Endothelial cell (in vitro differentiated cells): ENCODE measurements around the gene TPM2. TPM values are rescaled to one million over a fixed set of nuclear protein-coding genes. Genes with fewer than 3 reads are reported as not detected.

ENCODE experiments used
- DNase-seq: peaks from one replicate; pipeline ENCODE4 v3.0.0; 2021; ENCODE audit warnings: low spot score
- H3K27ac Mint-ChIP-seq: one replicate; pipeline ENCODE4 v1.8.0; 2021; ENCODE audit warnings: mixed read lengths, inconsistent platforms; ENCODE audit not compliant: unreplicated experiment
- H3K27me3 Mint-ChIP-seq: one replicate; pipeline ENCODE4 v1.8.0; 2021; ENCODE audit warnings: mild to moderate bottlenecking, moderate library complexity, mixed read lengths, inconsistent platforms; ENCODE audit not compliant: unreplicated experiment
- H3K36me3 Mint-ChIP-seq: one replicate; pipeline ENCODE4 v1.8.0; 2021; ENCODE audit warnings: mild to moderate bottlenecking, low read depth, mixed read lengths, inconsistent platforms; ENCODE audit not compliant: unreplicated experiment
- H3K4me1 Mint-ChIP-seq: one replicate; pipeline ENCODE4 v1.8.0; 2021; ENCODE audit warnings: mild to moderate bottlenecking, mixed read lengths, inconsistent platforms; ENCODE audit not compliant: unreplicated experiment
- H3K4me3 Mint-ChIP-seq: one replicate; pipeline ENCODE4 v1.8.0; 2021; ENCODE audit warnings: mild to moderate bottlenecking, mixed read lengths, inconsistent platforms; ENCODE audit not compliant: unreplicated experiment
- H3K9me3 Mint-ChIP-seq: one replicate; pipeline ENCODE4 v1.8.0; 2021; ENCODE audit warnings: mixed read lengths, inconsistent platforms; ENCODE audit not compliant: unreplicated experiment
- total RNA-seq: library from RNA; stranded (reverse); fragmentation: NEBNext Ultra II Directional; extraction: Animal tissue kit (Norgen Biotek cat#: 25700); gene quantifications from one replicate; pipeline ENCODE4 v1.2.1, GENCODE V29; 2021; ENCODE audit not compliant: unreplicated experiment
- TF ChIP-seq, protein P1 (sequence below): fragments of 200-600 bp; sonication (generic); IDR thresholded peaks from one replicate; pipeline ENCODE4 v1.5.0; 2021; ENCODE audit warnings: antibody characterized with exemption; ENCODE audit not compliant: unreplicated experiment

TPM2 gene
- total RNA-seq, 1 donor from 2014 or later: 173 TPM

DNA sequence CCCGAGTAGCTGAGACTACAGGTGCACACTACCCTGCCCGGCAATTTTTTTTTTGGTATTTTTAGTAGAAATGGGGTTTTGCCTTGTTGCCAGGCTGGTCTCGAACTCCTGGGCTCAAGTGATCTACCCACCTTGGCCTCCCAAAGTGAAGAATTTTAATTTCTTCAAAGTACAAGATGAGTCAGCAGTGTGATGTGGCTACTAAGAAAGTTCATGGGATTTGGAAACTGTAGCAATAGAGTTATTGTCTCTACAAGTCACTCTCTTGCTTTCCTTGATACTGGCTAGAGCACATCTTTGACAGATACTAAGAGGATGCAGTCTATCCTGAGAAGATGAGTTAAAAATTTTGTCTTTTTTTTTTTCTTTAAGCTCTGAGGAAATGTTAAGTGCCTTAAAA is 44.4 kb upstream of the TPM2 start:
- H3K9me3 Mint-ChIP-seq: no peaks in the 10 kb centered on the region
- peaks cover 35% of the 10 kb centered on the region for H3K36me3 Mint-ChIP-seq
- peaks cover 23% of the 10 kb centered on the region for H3K4me1 Mint-ChIP-seq
- H3K4me3 Mint-ChIP-seq: peak overlapping the region; percentile 51
- TF ChIP-seq, protein P1, sequence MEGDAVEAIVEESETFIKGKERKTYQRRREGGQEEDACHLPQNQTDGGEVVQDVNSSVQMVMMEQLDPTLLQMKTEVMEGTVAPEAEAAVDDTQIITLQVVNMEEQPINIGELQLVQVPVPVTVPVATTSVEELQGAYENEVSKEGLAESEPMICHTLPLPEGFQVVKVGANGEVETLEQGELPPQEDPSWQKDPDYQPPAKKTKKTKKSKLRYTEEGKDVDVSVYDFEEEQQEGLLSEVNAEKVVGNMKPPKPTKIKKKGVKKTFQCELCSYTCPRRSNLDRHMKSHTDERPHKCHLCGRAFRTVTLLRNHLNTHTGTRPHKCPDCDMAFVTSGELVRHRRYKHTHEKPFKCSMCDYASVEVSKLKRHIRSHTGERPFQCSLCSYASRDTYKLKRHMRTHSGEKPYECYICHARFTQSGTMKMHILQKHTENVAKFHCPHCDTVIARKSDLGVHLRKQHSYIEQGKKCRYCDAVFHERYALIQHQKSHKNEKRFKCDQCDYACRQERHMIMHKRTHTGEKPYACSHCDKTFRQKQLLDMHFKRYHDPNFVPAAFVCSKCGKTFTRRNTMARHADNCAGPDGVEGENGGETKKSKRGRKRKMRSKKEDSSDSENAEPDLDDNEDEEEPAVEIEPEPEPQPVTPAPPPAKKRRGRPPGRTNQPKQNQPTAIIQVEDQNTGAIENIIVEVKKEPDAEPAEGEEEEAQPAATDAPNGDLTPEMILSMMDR: no peak
- H3K27ac Mint-ChIP-seq: peak overlapping the region; percentile 81
- peaks cover 12% of the 10 kb centered on the region for H3K27me3 Mint-ChIP-seq
- DNase-seq: no peak

DNA sequence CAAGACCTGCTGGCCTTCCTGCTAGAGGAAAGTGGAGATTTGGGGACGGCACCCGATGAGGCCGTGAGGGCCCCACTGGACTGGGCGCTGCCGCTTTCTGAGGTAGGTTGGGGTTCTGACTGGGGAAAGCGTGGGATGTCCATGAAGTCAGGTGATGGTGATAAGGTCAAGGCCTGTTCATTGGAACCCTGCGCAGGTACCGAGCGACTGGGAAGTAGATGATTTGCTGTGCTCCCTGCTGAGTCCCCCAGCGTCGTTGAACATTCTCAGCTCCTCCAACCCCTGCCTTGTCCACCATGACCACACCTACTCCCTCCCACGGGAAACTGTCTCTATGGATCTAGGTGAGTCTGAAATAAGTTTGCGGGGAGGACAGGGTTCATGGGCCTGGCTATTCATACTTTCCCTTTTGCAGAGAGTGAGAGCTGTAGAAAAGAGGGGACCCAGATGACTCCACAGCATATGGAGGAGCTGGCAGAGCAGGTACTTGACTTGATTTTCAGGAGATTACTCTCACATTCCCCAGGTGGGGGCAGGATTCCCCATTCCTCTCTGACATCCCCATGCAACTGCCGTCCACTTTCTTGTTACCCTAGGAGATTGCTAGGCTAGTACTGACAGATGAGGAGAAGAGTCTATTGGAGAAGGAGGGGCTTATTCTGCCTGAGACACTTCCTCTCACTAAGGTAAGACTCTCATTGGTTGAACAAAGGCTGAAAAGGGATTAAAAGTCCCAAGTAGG is 43.2 kb upstream of the TPM2 start:
- H3K27me3 Mint-ChIP-seq: peaks cover 12% of the 10 kb centered on the region
- peaks cover 25% of the 10 kb centered on the region for H3K36me3 Mint-ChIP-seq
- no peaks in the 10 kb centered on the region for H3K9me3 Mint-ChIP-seq
- H3K27ac Mint-ChIP-seq: peak overlapping the region; percentile 87
- peak overlapping the region; percentile 92 for H3K4me3 Mint-ChIP-seq
- peak; percentile 51 for DNase-seq
- TF ChIP-seq, protein P1: no peak
- peaks cover 23% of the 10 kb centered on the region for H3K4me1 Mint-ChIP-seq

- Mint-ChIP-seq H3K4me1 (peaks cover 23% of the 10 kb centered on the region), H3K4me3 (peak within 1 kb of the TSS; percentile 92), H3K27ac (peak within 1 kb of the TSS; percentile 87), H3K27me3 (peaks cover 12% of the 10 kb centered on the region), H3K36me3 (peaks cover 20% of the 10 kb centered on the region), H3K9me3 (no peaks in the 10 kb centered on the region)
- TF ChIP-seq, protein P1: no peak
- peak; percentile 94 for DNase-seq
Measured at GRCh38 chr9:35732185-35732799, 42.6 kb upstream of the TPM2 start, which contains the start of the genes CREB3 and TLN1. Gene CREB3 (plus strand): TSS chr9:35732666. CDS start chr9:35732773, 107 bp downstream. Gene TLN1 (minus strand): TSS chr9:35732195. CDS start chr9:35725694, 6,501 bp downstream.

DNA sequence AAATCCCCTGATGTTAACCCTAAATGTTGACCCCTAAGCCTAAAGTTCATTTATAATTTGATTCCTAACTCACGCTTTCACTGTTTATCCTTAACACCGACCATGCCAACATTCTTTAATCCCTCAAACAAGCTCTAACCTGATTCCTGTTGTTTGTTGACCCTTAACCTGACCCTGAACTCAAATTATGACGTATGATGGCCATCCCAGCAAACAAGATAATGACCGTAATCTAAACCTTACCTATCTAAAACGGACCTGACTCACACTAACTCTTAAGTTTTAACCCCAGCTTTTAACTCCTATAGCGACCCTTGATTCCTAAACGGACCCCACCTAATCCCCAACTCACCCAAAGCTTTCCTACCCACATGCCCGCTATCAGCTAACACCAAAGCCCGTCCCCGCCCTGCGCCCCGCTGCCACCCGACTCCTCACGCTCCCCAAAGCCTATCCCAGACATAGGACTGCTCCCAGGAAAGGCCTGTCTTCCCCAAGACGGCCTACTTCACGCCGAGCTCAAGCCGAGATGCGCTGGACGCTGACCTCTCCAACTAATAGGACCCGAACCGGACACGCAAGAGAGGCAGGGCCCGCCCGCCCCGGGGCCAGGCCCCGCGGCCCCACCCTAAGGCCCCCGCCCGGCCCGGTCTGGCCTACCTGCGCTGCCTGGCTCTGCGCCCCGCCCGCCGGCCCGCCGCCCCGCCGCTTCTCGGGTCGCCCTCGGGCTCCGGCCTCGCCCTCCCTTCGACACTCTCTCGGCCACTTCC is 41.9 kb upstream of the TPM2 start:
- H3K4me1 Mint-ChIP-seq: peaks cover 20% of the 10 kb centered on the region
- no peaks in the 10 kb centered on the region for H3K9me3 Mint-ChIP-seq
- peak overlapping the region; percentile 59 for H3K27ac Mint-ChIP-seq
- H3K4me3 Mint-ChIP-seq: peak overlapping the region; percentile 92
- peaks cover 12% of the 10 kb centered on the region for H3K27me3 Mint-ChIP-seq
- TF ChIP-seq, protein P1: no peak
- H3K36me3 Mint-ChIP-seq: peaks cover 23% of the 10 kb centered on the region
- no peak for DNase-seq
